Measurements from ENCODE around the gene C1RL. TPM values are rescaled to one million over a fixed set of nuclear protein-coding genes. Genes with fewer than 3 reads are reported as not detected.

C1RL gene
- total RNA-seq, 2 experiments from 2014 or later: 3.0 to 10.4 TPM

- ChIA-PET CTCF (ENCODE audit: unreplicated experiment) (no interaction called here), POLR2A (interaction anchor here (0.5 kb wide), 1 partner anchor 192 kb away, joined by 3 read pairs; no protein-coding TSS in a partner anchor)
- no peak for TF ChIP-seq EZH2phosphoT487 (IDR thresholded peaks at IDR 0.05; ENCODE audit: borderline replicate concordance, low read depth, low read length)
- TF ChIP-seq CTCF (conservative IDR thresholded peaks at IDR 0.05; ENCODE audit: low read length): no peak
- Histone ChIP-seq H3K9me2 (ENCODE audit: insufficient read depth, low read length) (no peaks in the 10 kb centered on the region), H3K4me3 (ENCODE audit: low read depth, low read length, poor library complexity, severe bottlenecking) (no peak overlapping the region), H3K27ac (ENCODE audit: low read depth, low read length, poor library complexity, severe bottlenecking) (no peak overlapping the region), H3K36me3 (ENCODE audit: insufficient read depth, low read length) (no peaks in the 10 kb centered on the region), H3K79me2 (ENCODE audit: insufficient read depth, low read depth, low read length) (no peaks in the 10 kb centered on the region), H4K20me1 (ENCODE audit: insufficient read depth, low read length) (no peaks in the 10 kb centered on the region), H3K4me1 (ENCODE audit: insufficient read depth, low read length, poor library complexity, severe bottlenecking) (peaks cover 3% of the 10 kb centered on the region), H3K4me2 (ENCODE audit: low read length) (no peak overlapping the region), H2AFZ (ENCODE audit: low read length) (no peak overlapping the region), H3K9me3 (ENCODE audit: low read length) (no peaks in the 10 kb centered on the region)
- BruUV-seq (replicated peaks): no TSS peak
- no peak for DNase-seq (ENCODE audit: low spot score)
- intact Hi-C loops (cut with micrococcal nuclease; ENCODE audit: unreplicated experiment): loop anchor here (5.0 kb wide), 1 partner anchor 224 kb away; the partner anchor contains the start of gene TPI1
These were observed 17.8 kb downstream of the C1RL start for GRCh38 chr12:7091171-7091570.

- no peak for DNase-seq (ENCODE audit: low spot score)
- POLR2A ChIA-PET: interaction anchor here (0.6 kb wide), 1 partner anchor 741 kb away, joined by 4 read pairs; no protein-coding TSS in a partner anchor
- intact Hi-C loops (cut with micrococcal nuclease; ENCODE audit: unreplicated experiment): loop anchor here (5.0 kb wide), 1 partner anchor 223 kb away; the partner anchor contains the start of gene TPI1
These were observed 18.6 kb downstream of the C1RL start for GRCh38 chr12:7090222-7090998.

More at GRCh38 chr12:7090222-7090998, 18.6 kb downstream of the C1RL start:
- H3K27ac ChIP-seq (ENCODE audit: low read depth, low read length, poor library complexity, severe bottlenecking): no peak overlapping the region
- no peaks in the 10 kb centered on the region for H3K36me3 ChIP-seq (ENCODE audit: insufficient read depth, low read length)
- no peaks in the 10 kb centered on the region for H3K9me2 ChIP-seq (ENCODE audit: insufficient read depth, low read length)
- no peaks in the 10 kb centered on the region for H3K79me2 ChIP-seq (ENCODE audit: insufficient read depth, low read depth, low read length)
- CTCF ChIA-PET (ENCODE audit: unreplicated experiment): no interaction called here
- H3K4me1 ChIP-seq (ENCODE audit: insufficient read depth, low read length, poor library complexity, severe bottlenecking): peaks cover 3% of the 10 kb centered on the region
- no peak overlapping the region for H3K4me2 ChIP-seq (ENCODE audit: low read length)
- H4K20me1 ChIP-seq (ENCODE audit: insufficient read depth, low read length): no peaks in the 10 kb centered on the region
- H3K4me3 ChIP-seq (ENCODE audit: low read depth, low read length, poor library complexity, severe bottlenecking): no peak overlapping the region
- H2AFZ ChIP-seq (ENCODE audit: low read length): no peak overlapping the region
- TF ChIP-seq EZH2phosphoT487 (IDR thresholded peaks at IDR 0.05; ENCODE audit: borderline replicate concordance, low read depth, low read length) (no peak), CTCF (conservative IDR thresholded peaks at IDR 0.05; ENCODE audit: low read length) (no peak)
- H3K9me3 ChIP-seq (ENCODE audit: low read length): no peaks in the 10 kb centered on the region
- BruUV-seq (replicated peaks): no TSS peak
